ENCODE results near the gene SLC35F3.

The SLC35F3 gene

DNA sequence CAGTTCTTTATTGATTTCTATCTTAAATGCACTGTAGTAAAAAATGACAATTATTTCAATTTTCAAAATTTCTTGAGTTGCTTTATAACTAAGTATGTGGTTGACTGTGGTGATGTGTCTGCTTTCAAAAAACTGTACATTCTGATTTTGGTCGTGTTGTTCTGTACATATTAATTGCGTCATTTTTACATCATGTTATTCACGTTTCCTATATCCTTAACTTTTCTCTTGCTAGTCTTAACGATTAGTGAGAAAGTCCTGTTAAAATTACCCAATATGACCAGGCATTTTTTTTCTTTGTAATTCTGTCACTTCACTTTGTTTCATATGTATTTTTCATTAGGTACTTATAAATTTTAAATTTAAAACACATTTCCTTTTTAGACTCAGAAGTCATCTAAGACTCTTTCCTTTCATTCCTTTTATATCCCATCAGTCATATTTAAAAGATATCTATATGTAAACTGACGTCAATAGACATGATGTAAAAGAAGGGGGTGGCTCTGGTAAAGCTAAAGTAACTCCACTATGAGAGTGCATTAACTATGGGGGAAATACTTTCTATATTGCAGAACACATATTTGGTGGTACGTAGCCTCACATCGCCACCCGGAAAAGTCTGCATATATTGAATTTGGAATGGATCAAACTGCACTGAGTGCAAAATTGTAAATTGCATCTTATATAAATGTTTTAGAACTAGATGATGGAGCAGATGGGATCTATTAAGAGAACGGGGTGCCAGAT lies 467.7 kb downstream of the SLC35F3 start:
- DNase-seq: peak; percentile 5

DNA sequence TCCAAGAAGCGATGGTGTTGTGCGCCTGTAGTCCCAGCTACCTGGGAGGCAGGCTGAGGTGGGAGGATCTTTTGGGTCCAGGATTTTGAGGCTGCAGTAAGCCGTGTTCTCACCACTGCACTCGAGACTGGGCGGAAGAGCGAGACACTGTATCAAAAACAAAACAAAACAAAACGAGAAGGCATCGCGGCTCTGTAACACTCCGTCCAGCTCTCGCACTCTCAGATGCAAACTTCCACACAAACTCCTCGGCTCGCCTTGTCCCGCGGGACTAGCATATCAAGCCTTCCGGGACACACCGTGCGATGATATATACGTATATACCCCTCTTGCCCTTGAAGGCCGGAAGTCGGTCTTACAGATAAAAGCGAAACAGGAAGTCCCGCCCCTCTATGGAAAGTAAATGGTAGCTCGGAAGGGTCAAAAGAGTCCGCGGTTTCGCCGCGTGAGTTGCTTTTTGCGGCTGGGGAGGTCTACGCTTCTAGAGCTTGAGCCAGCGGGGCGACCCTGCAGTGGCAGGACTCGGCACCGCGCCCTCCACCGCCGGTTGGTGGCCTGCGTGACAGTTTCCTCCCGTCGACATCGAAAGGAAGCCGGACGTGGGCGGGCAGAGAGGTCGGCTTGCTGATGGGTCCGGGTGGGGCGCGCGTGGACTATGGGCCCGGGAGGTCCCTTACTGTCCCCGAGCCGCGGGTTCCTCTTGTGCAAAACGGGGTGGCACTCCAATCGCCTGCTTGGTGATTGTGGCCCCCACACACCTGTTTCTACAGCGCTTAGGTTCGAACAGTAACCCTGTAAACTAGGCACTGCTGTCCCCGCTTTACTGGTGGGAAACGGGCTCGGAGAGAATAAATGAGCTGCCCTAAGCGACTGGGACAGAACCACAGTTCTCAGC lies 468.8 kb downstream of the SLC35F3 start, which contains the start of gene COA6:
TSS of gene COA6 (plus strand) at position 393 of the 895 bp plus-strand sequence. CDS start at position 404, 11 bp downstream.
- DNase-seq: peak; percentile 97

DNA sequence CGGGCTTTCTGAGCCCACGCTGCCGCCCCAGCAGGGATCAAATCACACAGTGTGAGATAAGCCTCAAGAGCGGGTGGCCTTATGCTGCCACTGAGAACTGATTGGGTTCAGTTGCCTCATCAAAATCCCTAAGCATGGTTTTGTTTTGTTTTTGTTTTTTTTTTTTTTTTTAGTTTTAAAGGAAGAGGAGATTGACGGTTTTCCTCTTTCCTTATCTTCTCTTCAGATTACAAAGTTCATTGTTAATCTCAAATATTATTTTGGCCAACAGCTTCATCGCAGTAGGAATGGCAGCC lies 469.4 kb downstream of the SLC35F3 start:
- DNase-seq: no peak

All from fibroblast of skin of scalp (primary cell).